ENCODE data around the gene RHBDF2. TPM values are rescaled to one million over a fixed set of nuclear protein-coding genes. Genes with fewer than 3 reads are reported as not detected.
A peak's percentile ranks its signal among the peaks of the same experiment; 100 is the strongest.

The RHBDF2 gene
- total RNA-seq, 1 donor from 2014 or later = 11.8 TPM

DNA sequence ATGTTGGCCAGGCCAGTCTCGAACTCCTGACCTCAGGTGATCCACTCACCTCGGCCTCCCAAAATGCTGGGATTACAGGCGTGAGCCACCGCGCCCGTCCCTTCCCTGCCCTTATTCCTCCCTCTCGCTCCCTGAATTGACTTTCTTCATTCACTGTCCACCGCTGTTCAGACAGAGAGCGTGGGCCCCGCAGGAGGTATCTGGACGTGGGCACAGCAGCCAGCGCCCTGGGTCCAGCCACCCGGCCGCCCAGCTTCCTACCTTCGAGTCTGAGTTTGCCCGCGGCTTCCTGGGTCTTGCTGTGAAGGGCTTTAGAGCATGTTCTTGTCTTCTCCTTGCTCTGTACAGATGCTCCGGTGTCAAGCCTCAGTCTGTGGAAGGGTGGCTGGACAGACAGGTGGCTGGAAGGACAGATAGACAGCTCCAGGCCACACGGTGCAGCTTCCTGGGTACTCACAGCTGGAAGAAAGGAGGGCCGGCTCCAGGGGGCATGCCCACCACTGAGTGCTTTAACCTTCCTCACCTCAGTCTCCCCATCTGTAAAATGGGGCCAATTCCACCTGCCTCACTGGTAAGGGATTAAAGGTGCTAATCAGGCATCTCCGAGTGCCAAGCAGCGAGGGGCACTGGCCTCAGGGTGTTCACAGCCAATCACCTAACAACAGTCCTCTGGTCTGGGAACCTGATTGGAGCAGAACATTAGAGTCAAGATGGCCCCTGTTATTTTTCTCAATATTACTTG, 13.6 kb downstream of the RHBDF2 start:
- Mint-ChIP-seq H3K36me3 (ENCODE audit: insufficient read depth) (no peaks in the 10 kb centered on the region), H3K27me3 (peaks cover under 1% of the 10 kb centered on the region), H3K9me3 (ENCODE audit: low read depth) (no peaks in the 10 kb centered on the region), H3K4me1 (ENCODE audit: low read depth) (peaks cover 4% of the 10 kb centered on the region), H3K4me3 (ENCODE audit: low read depth) (no peak overlapping the region), H3K27ac (no peak overlapping the region)
- TF ChIP-seq, protein P1, sequence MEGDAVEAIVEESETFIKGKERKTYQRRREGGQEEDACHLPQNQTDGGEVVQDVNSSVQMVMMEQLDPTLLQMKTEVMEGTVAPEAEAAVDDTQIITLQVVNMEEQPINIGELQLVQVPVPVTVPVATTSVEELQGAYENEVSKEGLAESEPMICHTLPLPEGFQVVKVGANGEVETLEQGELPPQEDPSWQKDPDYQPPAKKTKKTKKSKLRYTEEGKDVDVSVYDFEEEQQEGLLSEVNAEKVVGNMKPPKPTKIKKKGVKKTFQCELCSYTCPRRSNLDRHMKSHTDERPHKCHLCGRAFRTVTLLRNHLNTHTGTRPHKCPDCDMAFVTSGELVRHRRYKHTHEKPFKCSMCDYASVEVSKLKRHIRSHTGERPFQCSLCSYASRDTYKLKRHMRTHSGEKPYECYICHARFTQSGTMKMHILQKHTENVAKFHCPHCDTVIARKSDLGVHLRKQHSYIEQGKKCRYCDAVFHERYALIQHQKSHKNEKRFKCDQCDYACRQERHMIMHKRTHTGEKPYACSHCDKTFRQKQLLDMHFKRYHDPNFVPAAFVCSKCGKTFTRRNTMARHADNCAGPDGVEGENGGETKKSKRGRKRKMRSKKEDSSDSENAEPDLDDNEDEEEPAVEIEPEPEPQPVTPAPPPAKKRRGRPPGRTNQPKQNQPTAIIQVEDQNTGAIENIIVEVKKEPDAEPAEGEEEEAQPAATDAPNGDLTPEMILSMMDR (IDR thresholded peaks at IDR 0.05; ENCODE audit: unreplicated experiment) = no peak
- no peak for DNase-seq (ENCODE audit: low spot score, unreplicated experiment)

DNA sequence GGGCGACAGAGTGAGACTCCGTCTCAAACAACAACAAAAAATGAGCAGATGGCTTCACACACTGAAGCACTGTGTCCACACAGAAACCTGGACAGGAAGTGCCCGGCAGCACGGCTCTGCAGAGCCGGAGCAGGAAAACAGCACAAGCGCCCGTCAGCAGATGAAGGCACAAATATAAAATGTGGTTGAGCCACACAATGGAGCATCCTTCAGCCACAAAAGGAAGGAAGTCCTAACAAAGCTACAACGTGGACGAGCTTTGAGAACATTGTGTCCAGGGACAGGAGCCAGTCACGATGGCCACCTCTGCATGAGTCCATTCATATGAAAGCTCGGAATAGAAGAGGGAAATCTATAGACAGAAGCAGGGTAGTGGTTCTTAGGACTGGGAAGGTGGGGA, 15.7 kb downstream of the RHBDF2 start:
- Mint-ChIP-seq H3K4me3 (ENCODE audit: low read depth) (no peak overlapping the region), H3K27ac (peak overlapping the region; percentile 64), H3K4me1 (ENCODE audit: low read depth) (no peaks in the 10 kb centered on the region), H3K9me3 (ENCODE audit: low read depth) (no peaks in the 10 kb centered on the region), H3K36me3 (ENCODE audit: insufficient read depth) (no peaks in the 10 kb centered on the region), H3K27me3 (no peaks in the 10 kb centered on the region)
- TF ChIP-seq, protein P1 (IDR thresholded peaks at IDR 0.05; ENCODE audit: unreplicated experiment) = no peak
- DNase-seq (ENCODE audit: low spot score, unreplicated experiment) = no peak

DNA sequence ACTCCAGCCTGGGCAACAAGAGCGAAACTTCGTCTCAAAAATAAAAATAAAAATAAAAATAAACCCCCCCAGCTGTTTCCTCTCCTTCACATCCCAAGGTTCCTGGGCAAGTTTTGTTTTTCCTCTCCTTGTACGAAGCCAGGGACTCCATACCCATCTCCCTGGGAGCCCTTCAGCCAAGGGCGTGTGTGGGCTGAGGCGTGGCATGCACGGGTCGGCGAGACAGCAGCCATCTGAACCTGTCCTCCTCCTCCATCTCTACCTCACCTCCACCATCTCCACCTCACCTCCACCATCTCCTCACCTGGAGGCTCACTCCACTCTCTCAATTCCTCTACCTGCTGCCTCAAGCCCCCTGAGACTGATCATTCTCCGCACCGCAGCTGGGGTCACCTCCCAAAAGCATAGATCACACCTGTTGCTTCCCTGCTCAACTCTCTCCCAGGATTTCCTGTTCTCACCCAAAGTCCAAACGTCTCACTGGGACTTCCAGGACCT, 16.9 kb downstream of the RHBDF2 start:
- no peaks in the 10 kb centered on the region for H3K9me3 Mint-ChIP-seq (ENCODE audit: low read depth)
- DNase-seq (ENCODE audit: low spot score, unreplicated experiment) = no peak
- H3K36me3 Mint-ChIP-seq (ENCODE audit: insufficient read depth) = no peaks in the 10 kb centered on the region
- no peaks in the 10 kb centered on the region for H3K27me3 Mint-ChIP-seq
- TF ChIP-seq, protein P1 (IDR thresholded peaks at IDR 0.05; ENCODE audit: unreplicated experiment) = no peak
- H3K4me3 Mint-ChIP-seq (ENCODE audit: low read depth) = no peak overlapping the region
- H3K27ac Mint-ChIP-seq = no peak overlapping the region
- no peaks in the 10 kb centered on the region for H3K4me1 Mint-ChIP-seq (ENCODE audit: low read depth)

DNA sequence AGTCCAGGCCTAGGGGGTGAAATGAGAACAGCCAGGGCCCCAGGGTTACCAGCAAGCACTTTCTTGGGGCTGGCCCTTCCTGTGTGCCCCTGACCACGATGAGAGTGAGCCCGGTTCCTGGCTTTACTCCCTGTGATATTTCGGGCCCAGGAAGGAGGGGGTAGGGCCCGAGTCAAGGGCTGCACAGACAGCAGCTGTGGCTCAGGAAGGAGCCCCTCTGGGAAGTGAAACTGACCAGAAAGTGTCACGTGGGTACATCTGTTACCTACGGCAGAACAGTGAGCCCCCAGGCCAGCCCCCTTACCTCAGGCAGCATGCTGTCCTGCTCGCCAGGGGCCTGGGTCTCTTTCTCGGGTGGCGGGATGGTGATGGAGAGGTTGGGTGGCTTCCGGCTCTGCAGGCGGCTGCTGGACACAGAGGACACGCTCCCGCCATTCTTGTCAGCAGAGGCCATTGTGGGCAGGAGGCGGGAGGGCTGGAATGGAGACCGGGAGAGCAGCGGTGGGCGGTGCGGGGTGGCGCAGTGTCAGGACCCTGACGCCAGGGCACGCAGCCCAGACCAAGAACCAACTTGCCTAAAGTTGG, 20.1 kb downstream of the RHBDF2 start:
- no peak overlapping the region for H3K27ac Mint-ChIP-seq
- no peaks in the 10 kb centered on the region for H3K4me1 Mint-ChIP-seq (ENCODE audit: low read depth)
- no peaks in the 10 kb centered on the region for H3K36me3 Mint-ChIP-seq (ENCODE audit: insufficient read depth)
- H3K4me3 Mint-ChIP-seq (ENCODE audit: low read depth) = no peak overlapping the region
- H3K27me3 Mint-ChIP-seq = no peaks in the 10 kb centered on the region
- TF ChIP-seq, protein P1 (IDR thresholded peaks at IDR 0.05; ENCODE audit: unreplicated experiment) = no peak
- DNase-seq (ENCODE audit: low spot score, unreplicated experiment) = no peak
- H3K9me3 Mint-ChIP-seq (ENCODE audit: low read depth) = no peaks in the 10 kb centered on the region

DNA sequence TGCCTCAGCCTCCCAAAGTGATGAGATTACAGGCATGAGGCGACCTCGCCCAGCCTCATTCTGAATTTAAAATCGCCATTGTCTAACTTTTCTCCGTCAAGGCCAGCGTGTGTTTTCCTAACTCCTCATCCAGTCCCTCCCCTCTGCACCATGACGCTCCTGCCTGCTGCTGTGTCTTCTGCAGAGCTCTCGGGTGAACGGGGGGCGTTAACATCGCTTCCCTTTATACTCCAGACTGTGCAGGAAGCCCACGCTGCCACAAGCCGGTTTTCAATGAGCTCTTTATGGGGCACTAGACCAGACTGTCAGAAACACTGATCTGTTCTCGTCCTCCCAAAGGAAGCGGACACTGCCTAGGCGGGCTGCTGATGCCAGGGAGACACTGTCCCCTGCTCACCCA, 20.6 kb downstream of the RHBDF2 start:
- Mint-ChIP-seq H3K27ac (no peak overlapping the region), H3K4me1 (ENCODE audit: low read depth) (no peaks in the 10 kb centered on the region), H3K36me3 (ENCODE audit: insufficient read depth) (no peaks in the 10 kb centered on the region), H3K9me3 (ENCODE audit: low read depth) (no peaks in the 10 kb centered on the region), H3K4me3 (ENCODE audit: low read depth) (no peak overlapping the region), H3K27me3 (no peaks in the 10 kb centered on the region)
- no peak for DNase-seq (ENCODE audit: low spot score, unreplicated experiment)
- TF ChIP-seq, protein P1 (IDR thresholded peaks at IDR 0.05; ENCODE audit: unreplicated experiment) = no peak
